HG03139 (cell line): ENCODE measurements around the gene STT3B.
A peak's percentile ranks its signal among the peaks of the same experiment; 100 is the strongest.

ENCODE experiments used
- ATAC-seq: cut with Tn5 transposase; IDR thresholded peaks from one replicate; pipeline ENCODE4 v1.9.1; 2021; ENCODE audit not compliant: unreplicated experiment

The STT3B gene

DNA sequence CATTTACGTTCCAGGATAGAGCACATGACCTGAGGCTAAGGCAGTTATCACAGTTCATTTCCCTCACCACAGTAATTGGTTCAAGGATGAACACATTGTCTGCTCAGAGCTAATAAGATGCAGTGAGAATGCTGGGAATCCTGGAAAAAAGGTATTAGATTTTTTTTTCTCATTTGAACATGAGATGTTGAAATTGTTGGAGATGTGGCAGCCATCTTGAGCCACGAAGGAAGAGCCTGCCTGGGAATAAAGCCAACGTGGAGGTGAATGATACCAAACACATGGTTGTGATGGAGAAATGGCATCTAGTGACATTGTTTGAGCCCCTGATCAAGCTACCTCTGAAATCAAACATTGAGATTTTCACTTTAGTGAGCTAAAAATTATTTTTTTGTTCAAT, 16.0 kb upstream of the STT3B start:
- no peak for ATAC-seq

DNA sequence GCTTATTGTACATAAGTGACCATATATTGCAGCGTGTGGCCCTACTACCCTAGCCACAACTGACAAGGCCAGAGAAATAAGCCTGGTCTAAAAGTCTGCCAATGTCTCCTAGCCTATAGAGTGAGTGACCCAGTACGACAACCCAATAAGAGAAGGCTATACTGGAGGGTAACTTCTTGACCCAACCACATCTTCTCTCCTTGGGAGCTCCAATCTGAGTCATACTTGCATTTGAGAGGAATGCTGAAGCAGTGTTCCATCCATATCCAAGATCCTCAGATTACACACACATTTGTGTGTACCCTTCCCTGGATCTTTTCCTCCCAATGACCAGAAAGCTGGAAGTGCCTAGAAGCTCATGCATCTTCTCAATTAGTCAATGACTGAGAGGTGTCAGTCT, 11.3 kb upstream of the STT3B start:
- no peak for ATAC-seq

DNA sequence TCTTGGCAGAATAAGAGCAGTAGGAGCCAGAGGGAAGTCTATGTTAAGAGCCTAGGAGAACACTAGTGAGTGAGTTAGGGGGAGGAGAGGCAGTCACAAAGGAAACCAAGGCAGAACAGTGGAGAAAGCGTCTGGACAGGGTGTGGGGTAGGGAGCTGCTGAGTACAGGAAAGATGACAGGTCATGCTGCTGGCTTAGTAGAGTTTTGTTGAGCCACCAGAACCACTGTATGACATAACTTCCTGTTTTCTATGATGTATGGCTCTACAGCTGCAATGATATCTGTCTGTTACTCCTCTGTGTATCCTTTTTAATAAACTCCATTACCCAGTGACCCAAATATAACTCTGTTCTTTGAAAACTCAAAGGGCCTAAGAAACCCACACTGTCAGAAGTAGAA, 10.6 kb upstream of the STT3B start:
- peak; percentile 88 for ATAC-seq

DNA sequence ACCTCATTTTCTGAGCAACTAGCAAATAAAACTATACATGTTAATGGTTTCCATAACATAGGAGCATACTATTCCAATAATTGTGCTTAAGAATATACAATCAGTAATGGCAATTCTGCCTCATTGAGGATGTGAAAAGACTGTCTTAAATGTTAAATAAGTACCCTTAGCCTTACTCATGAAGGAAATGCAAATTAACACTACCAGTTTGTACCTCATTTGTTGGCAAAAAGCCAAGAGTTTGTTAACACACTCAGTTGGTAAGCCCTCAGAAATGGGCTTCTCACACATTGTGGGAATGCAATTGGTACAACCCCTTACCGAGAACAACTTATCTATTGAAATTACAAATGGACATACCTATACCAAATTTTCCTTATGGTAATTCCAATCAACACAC, 9.2 kb upstream of the STT3B start:
- ATAC-seq, result no peak

DNA sequence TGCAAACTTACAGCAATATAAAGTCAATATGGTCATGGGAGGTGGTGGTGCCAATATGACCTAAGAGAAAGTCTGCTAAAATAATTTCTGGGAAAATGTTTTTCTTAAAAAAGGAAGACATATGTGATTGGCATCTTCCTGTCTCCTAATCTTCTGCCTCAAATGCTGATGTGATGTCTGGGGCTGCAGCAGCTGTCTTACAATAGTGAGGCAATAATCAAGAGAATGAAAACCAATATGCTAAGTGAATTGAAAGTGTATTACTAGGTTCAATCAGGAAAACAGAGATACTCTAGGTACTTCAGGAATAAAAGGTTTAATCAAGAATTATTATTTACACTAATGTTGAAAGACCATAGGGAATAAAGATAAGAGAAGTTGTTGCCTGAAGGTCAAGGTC, 7.2 kb upstream of the STT3B start:
- no peak for ATAC-seq

DNA sequence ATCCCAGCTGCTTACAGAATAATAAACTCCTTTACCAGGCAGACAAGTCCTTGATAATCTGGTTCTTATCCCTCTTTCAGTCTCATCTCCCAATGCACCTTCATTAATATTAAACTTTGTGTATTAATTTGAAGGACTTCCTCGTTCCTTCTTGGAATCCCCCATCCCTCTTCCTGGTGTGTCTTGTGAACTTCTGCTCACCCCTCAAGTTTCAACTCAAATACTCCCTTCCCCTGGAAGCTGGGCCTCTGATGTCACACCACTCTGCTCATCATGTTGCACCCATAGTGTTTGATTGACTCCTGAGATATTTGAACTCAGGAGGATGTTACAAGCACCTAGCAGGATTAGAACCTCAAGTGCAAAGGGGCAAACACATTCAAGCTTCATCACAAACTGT, 3.3 kb upstream of the STT3B start:
- no peak for ATAC-seq

DNA sequence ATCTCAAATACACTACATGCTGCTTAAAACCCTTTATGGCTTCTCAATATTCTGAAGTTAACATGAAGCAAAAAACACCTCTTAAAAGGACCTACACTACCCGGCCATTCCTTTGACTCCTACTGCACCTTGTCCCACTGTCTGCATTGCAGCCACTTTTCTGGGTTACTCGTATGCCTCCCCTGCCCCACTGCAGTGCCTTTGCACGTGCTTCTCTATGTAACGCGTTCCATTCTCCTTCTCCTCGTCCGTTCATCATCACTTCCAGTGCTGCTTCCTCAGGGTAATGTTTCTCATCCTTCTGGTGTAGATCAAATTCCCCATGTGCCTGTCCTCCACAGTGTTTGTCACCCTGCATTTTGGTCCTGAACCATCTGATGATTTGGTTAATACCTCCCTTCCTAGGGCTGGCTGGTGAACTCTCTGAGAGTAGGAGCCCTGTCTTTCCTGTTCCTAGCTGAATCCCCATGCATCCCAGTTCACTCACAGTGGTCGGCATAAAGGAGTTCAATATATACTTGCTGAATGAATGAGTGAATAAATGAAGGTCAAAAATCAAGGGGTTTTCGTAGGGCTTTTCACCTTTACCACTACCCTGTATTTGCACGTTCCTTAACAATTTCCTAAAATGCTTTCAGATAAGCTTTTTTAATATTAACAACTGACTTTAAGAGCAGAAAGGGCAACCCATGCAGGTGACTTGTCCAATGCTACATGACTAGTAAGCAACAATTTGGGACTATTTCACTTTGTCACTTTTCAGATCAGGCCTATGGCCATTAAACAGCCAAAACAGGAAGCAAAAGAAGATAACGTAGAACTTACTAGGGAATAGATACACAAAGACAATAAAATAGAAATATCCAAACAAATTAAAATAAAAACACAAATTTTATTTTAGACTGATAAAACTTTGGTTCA, 2.4 kb upstream of the STT3B start:
- ATAC-seq, result no peak

DNA sequence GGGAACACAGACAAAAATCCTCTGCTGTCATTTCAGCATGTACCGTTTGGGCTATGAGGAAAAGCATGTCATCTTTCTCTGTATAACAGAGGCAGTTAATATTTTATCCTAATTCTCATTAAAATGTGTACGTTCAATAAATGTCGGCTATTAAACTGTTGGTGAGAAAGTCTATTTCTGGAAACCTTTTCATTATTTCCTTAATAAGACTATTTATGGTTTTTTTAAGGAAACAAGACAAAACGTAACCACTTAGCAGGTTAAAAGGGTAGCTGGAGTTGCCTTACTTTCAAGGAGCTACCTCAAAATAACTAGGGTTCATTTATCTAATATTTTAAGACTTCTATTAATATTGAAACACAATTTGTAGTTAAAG, 1.8 kb upstream of the STT3B start:
- ATAC-seq, result no peak

DNA sequence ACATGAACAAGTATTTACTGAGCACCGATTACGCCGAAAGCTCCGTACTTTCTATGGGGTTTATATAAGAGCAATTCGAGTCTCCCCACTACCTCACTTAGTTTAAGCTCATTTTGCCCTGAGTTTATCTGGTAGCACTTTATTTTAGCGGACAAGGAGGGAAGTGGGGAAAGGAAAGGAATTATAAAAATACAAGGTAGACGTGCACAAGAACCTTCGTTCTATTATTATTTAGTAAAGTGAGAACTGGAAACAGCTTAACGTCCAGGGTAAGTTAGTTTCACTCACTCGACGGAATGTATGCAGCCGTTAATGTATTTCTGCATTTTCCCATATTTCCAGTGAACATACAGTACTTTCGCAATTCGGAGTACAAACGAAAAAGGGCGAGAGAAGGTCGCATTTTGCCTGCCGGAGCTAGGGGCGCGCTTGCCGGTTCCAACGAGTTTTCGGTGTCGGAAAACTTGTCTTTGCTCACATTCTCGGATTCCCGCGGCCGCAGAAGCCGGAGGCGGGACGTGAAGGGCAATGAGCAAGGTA, 1.2 kb upstream of the STT3B start:
- ATAC-seq, result no peak

DNA sequence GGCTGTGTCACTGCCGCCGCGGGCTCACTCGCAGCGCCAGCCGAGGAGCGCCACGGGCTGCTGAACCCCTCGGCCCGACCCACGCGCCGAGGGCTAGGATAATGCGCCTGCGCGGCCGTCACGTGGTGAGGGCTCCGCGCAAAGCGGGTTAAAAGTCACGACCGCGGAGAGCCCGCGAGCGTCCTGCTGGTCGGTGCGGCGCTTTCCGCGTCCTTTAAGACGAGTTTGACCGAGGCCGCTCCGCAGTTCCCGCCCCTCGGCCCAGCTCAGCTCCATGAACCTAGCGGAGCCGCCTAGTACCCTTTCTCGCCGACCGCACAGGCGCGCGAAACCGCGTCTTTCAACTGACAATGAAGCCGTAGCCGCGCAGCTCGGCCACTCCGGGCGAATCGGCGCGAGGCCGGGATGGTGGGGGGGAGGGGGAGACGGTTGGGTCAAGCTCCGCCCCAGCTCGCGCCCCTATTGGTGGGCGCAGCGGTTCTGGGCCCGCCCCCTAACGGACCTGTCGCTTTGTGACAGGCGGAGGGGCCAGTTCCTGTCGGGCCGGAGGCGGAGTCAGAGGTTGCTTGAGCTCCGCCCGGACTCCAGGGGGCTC, 636 bp upstream of the STT3B start:
- peak; percentile 83 for ATAC-seq

DNA sequence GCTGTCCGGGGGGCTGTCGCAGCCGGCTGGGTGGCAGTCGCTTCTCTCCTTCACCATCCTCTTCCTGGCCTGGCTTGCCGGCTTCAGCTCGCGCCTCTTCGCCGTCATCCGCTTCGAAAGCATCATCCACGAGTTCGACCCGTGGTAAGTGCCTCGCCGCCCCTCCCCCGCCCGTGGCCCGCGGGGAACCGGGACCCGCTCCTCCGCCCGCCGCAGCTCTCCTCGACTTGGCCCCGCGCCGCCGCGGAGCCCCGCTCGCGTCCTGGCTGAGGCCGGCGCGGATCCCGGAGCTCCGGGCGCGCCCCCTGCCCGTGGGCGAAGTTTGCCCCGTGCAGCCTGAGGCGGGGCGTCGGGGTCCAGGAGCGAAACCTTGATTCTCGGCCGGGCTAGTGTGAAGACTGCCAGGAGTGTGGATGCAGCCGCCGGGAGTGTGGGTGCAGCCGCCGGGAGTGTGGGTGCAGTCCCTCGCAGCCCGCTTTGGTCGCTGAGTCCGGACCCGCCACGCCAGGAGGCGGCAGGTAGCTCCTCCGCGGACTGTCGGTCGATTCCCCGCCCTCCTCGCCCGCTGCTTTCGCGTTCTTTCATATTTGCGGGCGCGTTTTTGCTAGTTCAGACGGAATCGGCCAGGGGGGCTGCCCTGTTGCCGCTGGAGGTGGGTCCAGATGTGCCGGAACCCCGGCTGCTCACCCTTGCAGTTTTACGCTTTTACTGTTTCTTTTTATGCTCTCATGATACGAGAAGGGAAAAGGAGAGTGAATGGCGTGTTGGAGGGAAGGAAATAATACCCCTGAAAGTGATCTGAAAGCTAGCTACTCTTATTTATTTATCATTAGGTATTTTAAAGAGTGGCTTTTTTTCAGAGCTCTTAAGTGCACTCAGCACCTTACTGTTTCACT, 692 bp downstream of the STT3B start:
- ATAC-seq, result peak; percentile 3

DNA sequence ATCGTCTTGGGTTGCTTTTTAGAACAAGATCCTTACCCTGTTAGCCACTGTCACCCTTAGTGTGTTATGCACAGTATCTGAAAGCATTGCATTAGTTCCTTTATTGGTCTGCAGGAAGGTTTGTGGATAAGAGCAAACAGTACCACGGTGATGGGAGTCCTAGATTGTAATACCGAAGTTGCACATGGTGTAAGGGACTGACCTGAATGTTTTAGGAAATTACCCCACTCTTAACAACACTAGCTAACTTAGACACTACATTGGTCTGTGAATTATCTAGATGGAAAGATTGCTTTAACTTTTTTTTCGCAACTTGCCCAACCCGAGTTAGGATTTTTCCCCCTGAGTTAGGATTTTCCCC, 1.3 kb downstream of the STT3B start:
- ATAC-seq, result no peak

DNA sequence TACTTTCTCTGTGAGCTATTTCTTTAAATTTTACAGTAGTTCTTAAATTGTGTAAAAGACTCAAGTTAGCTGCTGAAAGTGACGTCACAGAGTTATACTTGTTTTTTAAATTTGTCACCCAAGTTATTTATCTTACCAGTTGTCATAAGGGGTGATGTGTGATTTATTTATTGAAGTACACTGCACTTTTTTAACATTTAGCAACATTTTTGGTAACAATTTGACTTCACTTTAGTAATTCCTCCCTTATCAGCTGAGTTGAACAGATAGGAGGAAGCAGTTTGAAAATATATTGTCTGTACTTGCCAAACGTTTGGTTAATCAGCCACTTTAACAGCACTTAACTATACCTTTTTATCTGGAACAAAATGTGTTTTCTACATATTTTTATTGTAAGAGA, 3.8 kb downstream of the STT3B start:
- ATAC-seq, result no peak

DNA sequence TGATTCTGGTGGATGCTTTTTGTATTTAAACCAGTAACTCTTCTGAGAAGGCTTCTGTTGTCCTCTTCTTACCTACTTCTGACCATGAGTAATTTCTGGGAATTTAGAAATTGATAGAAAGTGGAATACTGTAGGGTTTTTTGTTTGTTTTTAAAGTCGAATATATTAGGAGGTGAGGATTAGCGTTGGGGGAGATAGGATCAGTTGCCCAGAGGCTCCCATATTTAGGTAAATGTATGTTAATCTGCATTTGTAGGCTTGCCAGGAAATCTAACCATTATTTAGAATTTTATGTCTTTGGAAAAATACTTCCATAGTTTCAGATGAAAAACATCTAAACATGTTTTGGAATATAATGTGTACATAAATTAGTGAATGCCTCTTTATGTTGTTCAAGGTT, 6.1 kb downstream of the STT3B start:
- ATAC-seq, result no peak

DNA sequence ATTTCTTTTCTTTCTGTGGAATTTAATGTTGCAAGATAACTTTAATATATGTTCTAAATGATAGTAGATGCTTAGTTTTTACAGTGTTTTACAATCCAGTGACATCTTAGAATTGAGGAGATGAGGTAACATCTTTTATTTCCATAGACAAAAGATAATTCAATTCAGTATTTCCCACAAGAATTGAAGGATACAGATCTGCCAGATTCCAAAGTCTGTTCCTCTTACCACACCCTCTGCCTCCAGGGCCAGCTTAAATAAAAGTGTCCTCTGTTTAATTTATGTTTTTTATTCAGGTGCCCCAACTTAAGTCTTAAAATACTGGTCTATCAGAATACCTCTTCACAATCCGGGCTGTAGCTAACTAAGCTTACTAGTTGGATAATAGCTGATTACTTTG, 6.5 kb downstream of the STT3B start:
- no peak for ATAC-seq

DNA sequence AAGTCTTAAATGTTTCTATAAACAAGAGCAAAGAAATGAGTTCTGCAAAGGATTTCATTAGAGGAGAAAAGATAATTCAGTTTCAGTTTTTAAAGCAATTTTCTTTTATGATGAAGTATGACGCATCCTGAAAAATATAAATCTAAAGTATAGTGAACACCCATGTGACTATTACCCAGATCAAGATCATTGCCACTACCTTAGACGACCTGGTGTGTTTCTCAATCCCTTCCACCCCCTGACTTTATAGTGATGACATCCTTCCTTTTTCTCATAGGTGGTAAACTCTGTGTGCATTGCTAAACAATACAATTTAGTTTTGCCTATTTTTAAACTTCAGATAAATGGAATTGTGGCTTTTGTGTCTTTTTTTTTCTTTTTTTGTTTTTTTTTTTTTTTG, 8.4 kb downstream of the STT3B start:
- no peak for ATAC-seq

DNA sequence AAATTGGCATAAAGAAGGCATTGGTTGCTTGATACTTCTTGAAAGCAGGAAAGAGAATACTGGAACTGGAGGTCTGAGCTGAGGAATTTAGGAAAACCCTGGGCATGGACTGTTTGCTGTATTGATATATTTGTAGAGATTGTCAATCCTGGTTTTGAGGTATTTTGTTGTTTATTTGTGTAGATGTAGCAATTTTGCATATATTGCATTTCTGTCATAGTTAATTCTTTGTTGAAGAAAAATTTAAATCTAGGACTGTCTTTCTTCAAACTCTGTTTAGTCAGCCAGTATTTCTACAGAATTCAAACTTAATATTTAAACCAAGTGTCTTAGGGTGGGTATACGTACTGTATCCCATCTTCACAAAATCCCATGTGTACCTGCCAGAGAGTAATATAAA, 9.5 kb downstream of the STT3B start:
- no peak for ATAC-seq

DNA sequence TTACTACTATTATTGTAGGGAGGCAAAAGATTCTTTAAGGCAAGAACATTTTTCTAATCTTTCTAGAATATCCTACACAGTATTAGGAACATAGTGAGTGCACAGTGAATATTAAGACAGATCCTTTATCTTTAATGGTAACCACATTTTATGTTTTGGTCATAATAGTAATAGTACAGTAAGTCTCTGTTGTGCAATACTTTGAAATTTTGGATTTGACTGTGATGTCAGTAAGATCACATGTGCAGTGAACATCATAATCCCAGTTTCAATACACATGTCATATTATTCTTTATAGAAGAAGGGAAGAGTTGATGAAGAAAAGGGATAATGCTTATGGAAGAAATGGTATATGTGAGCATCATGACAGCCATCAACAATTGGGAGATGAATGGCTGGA, 10.7 kb downstream of the STT3B start:
- no peak for ATAC-seq

DNA sequence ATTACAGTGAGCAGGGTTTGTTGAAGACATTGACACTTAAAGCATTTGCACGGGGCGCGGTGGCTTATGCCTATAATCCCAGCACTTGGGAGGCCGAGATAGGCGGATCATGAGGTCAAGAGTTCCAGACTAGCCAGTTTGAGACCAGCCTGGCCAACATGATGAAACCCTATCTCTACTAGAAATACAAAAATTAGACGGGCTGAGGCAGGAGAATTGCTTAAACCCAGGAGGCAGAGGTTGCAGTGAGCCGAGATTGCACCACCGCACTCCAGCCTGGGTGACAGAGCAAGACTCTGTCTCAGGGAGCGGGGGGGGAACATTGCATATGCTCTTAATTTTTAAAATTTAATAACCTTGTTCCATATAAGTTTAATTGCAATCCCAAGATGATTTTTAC, 11.9 kb downstream of the STT3B start:
- no peak for ATAC-seq

DNA sequence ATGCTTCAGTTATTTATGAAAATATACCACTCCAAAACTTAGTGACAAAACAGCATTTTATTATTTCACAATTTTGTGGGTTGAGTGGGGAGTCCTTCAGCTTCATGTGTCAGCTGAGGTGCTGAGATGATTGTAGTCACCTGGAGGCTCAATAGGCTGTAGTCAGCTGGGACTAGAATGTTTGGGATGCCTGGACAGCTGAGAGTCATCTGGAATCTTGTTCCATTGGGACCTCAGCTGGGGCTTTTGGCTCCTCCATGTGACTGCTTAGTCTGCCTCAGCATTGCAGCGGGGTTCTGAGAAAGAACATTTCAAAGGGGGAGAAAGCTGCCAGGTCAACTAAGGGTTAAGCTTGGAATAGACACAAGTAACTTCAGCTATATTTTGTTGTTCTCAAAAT, 13.4 kb downstream of the STT3B start:
- no peak for ATAC-seq

DNA sequence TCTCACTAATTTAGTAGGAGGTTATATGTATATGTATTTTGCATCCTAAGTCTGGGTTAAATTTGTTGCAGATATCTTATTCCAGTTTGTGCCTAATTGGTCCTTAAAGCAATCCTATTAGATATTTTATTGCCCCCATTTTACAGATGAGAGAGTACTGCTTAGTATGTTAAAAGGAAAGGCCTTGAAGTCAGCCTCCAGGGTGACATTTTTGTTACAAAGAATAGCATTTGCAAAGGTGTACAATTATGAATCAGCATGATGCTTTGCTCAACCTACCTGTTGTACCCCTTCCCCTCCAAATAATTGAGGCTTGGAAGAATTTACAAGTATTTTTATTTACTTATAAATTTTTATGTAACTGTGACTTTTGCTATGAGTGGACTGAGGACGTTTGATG, 14.0 kb downstream of the STT3B start:
- ATAC-seq, result no peak
